HCT116 (cell line): ENCODE measurements around the gene ABCC1.

Source experiments
- CEBPB ChIP-seq: IDR thresholded peaks from 2 replicates; pipeline ENCODE4 v1.6.1; 2012; ENCODE audit warnings: low read depth
- EGR1 ChIP-seq: IDR thresholded peaks from 2 replicates; pipeline ENCODE4 v1.6.1; 2012; ENCODE audit warnings: low read depth
- EZH2phosphoT487 ChIP-seq: fragments of 200-600 bp; IDR thresholded peaks from 2 replicates; pipeline ENCODE4 v1.6.1; 2018; ENCODE audit warnings: antibody characterized with exemption, borderline replicate concordance
- POLR2A ChIP-seq: IDR thresholded peaks from 2 replicates; pipeline ENCODE4 v1.7.0; 2011; ENCODE audit warnings: borderline replicate concordance; ENCODE audit not compliant: insufficient read depth, insufficient read length; ENCODE audit errors: extremely low read depth
- POLR2AphosphoS5 ChIP-seq: IDR thresholded peaks from 2 replicates; pipeline ENCODE4 v1.6.1; 2011; ENCODE audit warnings: mild to moderate bottlenecking, low read depth, low read length, moderate library complexity
- SP1 ChIP-seq: IDR thresholded peaks from 2 replicates; pipeline ENCODE4 v1.6.1; 2012; ENCODE audit warnings: low read depth
- SRF ChIP-seq: IDR thresholded peaks from 2 replicates; pipeline ENCODE4 v1.6.1; 2012; ENCODE audit warnings: low read depth
- ZBTB33 ChIP-seq: IDR thresholded peaks from 2 replicates; pipeline ENCODE4 v1.6.1; 2011; ENCODE audit warnings: mild to moderate bottlenecking, low read length, moderate library complexity; ENCODE audit not compliant: insufficient replicate concordance; ENCODE audit errors: extremely low read depth
- TF ChIP-seq, protein P1 (sequence below), 3 experiments: fragments of 200-600 bp in 1 of 3; sonication (generic) in 1 of 3; IDR thresholded peaks in 2 of 3; conservative IDR thresholded peaks in 1 of 3; 2 replicates each; pipeline ENCODE4 v1.5.1; 2012 to 2017; ENCODE audit warnings: low read depth in 2 of 3, low read length in 2 of 3, antibody characterized with exemption in 1 of 3, borderline replicate concordance in 1 of 3, control low read depth in 1 of 3, mild to moderate bottlenecking in 1 of 3, mixed read lengths in 1 of 3, mixed run types in 1 of 3, moderate library complexity in 1 of 3; ENCODE audit not compliant: insufficient read depth in 1 of 3
- TF ChIP-seq, protein P2 (sequence below): IDR thresholded peaks from 2 replicates; pipeline ENCODE4 v1.6.1; 2012
- TF ChIP-seq, protein P3 (sequence below): IDR thresholded peaks from 2 replicates; pipeline ENCODE4 v1.6.1; 2012; ENCODE audit warnings: low read depth

GRCh38 chr16:16143038-16143763 is 193.8 kb downstream of the ABCC1 start:
- TF ChIP-seq SP1 (no peak), EGR1 (no peak), EZH2phosphoT487 (no peak), POLR2A (no peak), POLR2AphosphoS5 (no peak), CEBPB (no peak), SRF (no peak), ZBTB33 (no peak)
- TF ChIP-seq, protein P1, sequence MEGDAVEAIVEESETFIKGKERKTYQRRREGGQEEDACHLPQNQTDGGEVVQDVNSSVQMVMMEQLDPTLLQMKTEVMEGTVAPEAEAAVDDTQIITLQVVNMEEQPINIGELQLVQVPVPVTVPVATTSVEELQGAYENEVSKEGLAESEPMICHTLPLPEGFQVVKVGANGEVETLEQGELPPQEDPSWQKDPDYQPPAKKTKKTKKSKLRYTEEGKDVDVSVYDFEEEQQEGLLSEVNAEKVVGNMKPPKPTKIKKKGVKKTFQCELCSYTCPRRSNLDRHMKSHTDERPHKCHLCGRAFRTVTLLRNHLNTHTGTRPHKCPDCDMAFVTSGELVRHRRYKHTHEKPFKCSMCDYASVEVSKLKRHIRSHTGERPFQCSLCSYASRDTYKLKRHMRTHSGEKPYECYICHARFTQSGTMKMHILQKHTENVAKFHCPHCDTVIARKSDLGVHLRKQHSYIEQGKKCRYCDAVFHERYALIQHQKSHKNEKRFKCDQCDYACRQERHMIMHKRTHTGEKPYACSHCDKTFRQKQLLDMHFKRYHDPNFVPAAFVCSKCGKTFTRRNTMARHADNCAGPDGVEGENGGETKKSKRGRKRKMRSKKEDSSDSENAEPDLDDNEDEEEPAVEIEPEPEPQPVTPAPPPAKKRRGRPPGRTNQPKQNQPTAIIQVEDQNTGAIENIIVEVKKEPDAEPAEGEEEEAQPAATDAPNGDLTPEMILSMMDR (IDR thresholded peaks at IDR 0.05 in 2 of 3, conservative IDR thresholded peaks at IDR 0.05 in 1 of 3; ENCODE audit: borderline replicate concordance in 1 of 3, insufficient read depth in 1 of 3, low read depth in 2 of 3, low read length in 2 of 3) = peak; percentile 15 to 71 (median 59); a peak in 5 of 6 replicates
- TF ChIP-seq, protein P2, sequence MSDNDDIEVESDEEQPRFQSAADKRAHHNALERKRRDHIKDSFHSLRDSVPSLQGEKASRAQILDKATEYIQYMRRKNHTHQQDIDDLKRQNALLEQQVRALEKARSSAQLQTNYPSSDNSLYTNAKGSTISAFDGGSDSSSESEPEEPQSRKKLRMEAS = no peak
- TF ChIP-seq, protein P3, sequence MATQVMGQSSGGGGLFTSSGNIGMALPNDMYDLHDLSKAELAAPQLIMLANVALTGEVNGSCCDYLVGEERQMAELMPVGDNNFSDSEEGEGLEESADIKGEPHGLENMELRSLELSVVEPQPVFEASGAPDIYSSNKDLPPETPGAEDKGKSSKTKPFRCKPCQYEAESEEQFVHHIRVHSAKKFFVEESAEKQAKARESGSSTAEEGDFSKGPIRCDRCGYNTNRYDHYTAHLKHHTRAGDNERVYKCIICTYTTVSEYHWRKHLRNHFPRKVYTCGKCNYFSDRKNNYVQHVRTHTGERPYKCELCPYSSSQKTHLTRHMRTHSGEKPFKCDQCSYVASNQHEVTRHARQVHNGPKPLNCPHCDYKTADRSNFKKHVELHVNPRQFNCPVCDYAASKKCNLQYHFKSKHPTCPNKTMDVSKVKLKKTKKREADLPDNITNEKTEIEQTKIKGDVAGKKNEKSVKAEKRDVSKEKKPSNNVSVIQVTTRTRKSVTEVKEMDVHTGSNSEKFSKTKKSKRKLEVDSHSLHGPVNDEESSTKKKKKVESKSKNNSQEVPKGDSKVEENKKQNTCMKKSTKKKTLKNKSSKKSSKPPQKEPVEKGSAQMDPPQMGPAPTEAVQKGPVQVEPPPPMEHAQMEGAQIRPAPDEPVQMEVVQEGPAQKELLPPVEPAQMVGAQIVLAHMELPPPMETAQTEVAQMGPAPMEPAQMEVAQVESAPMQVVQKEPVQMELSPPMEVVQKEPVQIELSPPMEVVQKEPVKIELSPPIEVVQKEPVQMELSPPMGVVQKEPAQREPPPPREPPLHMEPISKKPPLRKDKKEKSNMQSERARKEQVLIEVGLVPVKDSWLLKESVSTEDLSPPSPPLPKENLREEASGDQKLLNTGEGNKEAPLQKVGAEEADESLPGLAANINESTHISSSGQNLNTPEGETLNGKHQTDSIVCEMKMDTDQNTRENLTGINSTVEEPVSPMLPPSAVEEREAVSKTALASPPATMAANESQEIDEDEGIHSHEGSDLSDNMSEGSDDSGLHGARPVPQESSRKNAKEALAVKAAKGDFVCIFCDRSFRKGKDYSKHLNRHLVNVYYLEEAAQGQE = no peak
